ENCODE measurements around the gene YIF1B. TPM values are rescaled to one million over a fixed set of nuclear protein-coding genes. Genes with fewer than 3 reads are reported as not detected.

Gene YIF1B
- total RNA-seq, 1 donor from 2014 or later = 54.6 TPM

- H3K4me1 Mint-ChIP-seq (ENCODE audit: unreplicated experiment) = peaks cover 11% of the 10 kb centered on the region
- no peaks in the 10 kb centered on the region for H3K36me3 Mint-ChIP-seq (ENCODE audit: unreplicated experiment)
- H3K27ac Mint-ChIP-seq (ENCODE audit: unreplicated experiment) = no peak overlapping the region
- no peak for DNase-seq (ENCODE audit: extremely low spot score, unreplicated experiment)
- TF ChIP-seq CTCF (IDR thresholded peaks at IDR 0.05) = no peak
- H3K4me3 Mint-ChIP-seq (ENCODE audit: unreplicated experiment) = peak overlapping the region; percentile 78
- peaks cover 34% of the 10 kb centered on the region for H3K27me3 Mint-ChIP-seq (ENCODE audit: unreplicated experiment)
- no peaks in the 10 kb centered on the region for H3K9me3 Mint-ChIP-seq (ENCODE audit: unreplicated experiment)
Measured at GRCh38 chr19:38360839-38361631, 45.3 kb upstream of the YIF1B start.

GRCh38 chr19:38360351-38360750, 44.6 kb upstream of the YIF1B start:
- DNase-seq (ENCODE audit: extremely low spot score, unreplicated experiment) = no peak
- Mint-ChIP-seq H3K27ac (ENCODE audit: unreplicated experiment) (no peak overlapping the region), H3K4me3 (ENCODE audit: unreplicated experiment) (peak overlapping the region; percentile 78), H3K27me3 (ENCODE audit: unreplicated experiment) (peaks cover 38% of the 10 kb centered on the region), H3K36me3 (ENCODE audit: unreplicated experiment) (no peaks in the 10 kb centered on the region), H3K9me3 (ENCODE audit: unreplicated experiment) (no peaks in the 10 kb centered on the region), H3K4me1 (ENCODE audit: unreplicated experiment) (peaks cover 11% of the 10 kb centered on the region)
- TF ChIP-seq CTCF (IDR thresholded peaks at IDR 0.05) = no peak

GRCh38 chr19:38359242-38360021, 43.7 kb upstream of the YIF1B start:
- H3K27ac Mint-ChIP-seq (ENCODE audit: unreplicated experiment) = no peak overlapping the region
- no peak for DNase-seq (ENCODE audit: extremely low spot score, unreplicated experiment)
- H3K4me1 Mint-ChIP-seq (ENCODE audit: unreplicated experiment) = peaks cover 11% of the 10 kb centered on the region
- no peak overlapping the region for H3K4me3 Mint-ChIP-seq (ENCODE audit: unreplicated experiment)
- no peaks in the 10 kb centered on the region for H3K36me3 Mint-ChIP-seq (ENCODE audit: unreplicated experiment)
- no peaks in the 10 kb centered on the region for H3K9me3 Mint-ChIP-seq (ENCODE audit: unreplicated experiment)
- no peak for TF ChIP-seq CTCF (IDR thresholded peaks at IDR 0.05)
- peaks cover 38% of the 10 kb centered on the region for H3K27me3 Mint-ChIP-seq (ENCODE audit: unreplicated experiment)

- H3K4me1 Mint-ChIP-seq (ENCODE audit: unreplicated experiment) = peaks cover 11% of the 10 kb centered on the region
- no peak overlapping the region for H3K4me3 Mint-ChIP-seq (ENCODE audit: unreplicated experiment)
- H3K36me3 Mint-ChIP-seq (ENCODE audit: unreplicated experiment) = no peaks in the 10 kb centered on the region
- no peak overlapping the region for H3K27ac Mint-ChIP-seq (ENCODE audit: unreplicated experiment)
- no peak for DNase-seq (ENCODE audit: extremely low spot score, unreplicated experiment)
- TF ChIP-seq CTCF (IDR thresholded peaks at IDR 0.05) = no peak
- H3K9me3 Mint-ChIP-seq (ENCODE audit: unreplicated experiment) = no peaks in the 10 kb centered on the region
- H3K27me3 Mint-ChIP-seq (ENCODE audit: unreplicated experiment) = peaks cover 38% of the 10 kb centered on the region
Measured at GRCh38 chr19:38358071-38358470, 42.3 kb upstream of the YIF1B start.
